Left ventricle myocardium inferior (tissue), 1 donor: ENCODE results near the gene LIPC. TPM values are rescaled to one million over a fixed set of nuclear protein-coding genes. Genes with fewer than 3 reads are reported as not detected.

Source experiments
- DNase-seq: peaks from one replicate; pipeline ENCODE4 v3.0.0-alpha.2; 2020
- H3K27ac ChIP-seq: fragments of 200-600 bp; replicated peaks from 2 replicates; pipeline ENCODE4 v1.8.0; 2021
- H3K27me3 ChIP-seq: fragments of 200-600 bp; 2 replicates; pipeline ENCODE4 v1.8.0; 2021; ENCODE audit warnings: low read depth
- H3K36me3 ChIP-seq: fragments of 200-600 bp; 2 replicates; pipeline ENCODE4 v1.8.0; 2021
- H3K4me1 ChIP-seq: fragments of 200-600 bp; 2 replicates; pipeline ENCODE4 v1.8.0; 2021
- H3K4me3 ChIP-seq: fragments of 200-600 bp; 2 replicates; pipeline ENCODE4 v1.8.0; 2021; ENCODE audit warnings: mild to moderate bottlenecking, moderate library complexity
- H3K9me3 ChIP-seq: fragments of 200-600 bp; replicated peaks from 2 replicates; pipeline ENCODE4 v1.8.0; 2021
- CTCF ChIP-seq: fragments of 200-600 bp; IDR thresholded peaks from 2 replicates; pipeline ENCODE4 v1.8.0; 2021; ENCODE audit warnings: antibody characterized with exemption, mild to moderate bottlenecking, borderline replicate concordance
- intact Hi-C: fragments of 100-400 bp; cut with micrococcal nuclease; formaldehyde crosslinking; loops from one replicate; pipeline ENCODE4 v1.11.0; 2022
- total RNA-seq: library from RNA; stranded (reverse); fragmentation: NEBNext Ultra II Directional; extraction: Animal tissue kit (Norgen Biotek cat#: 25700); gene quantifications from one replicate; pipeline ENCODE4 v1.2.1, GENCODE V29; 2021
- donor health status: DM: no; HTN: yes; CAD: no; lungs with severe emphysema.

Gene LIPC
- total RNA-seq, 1 donor from 2014 or later = 1.5 TPM

GRCh38 chr15:58446521-58446920, 14.7 kb downstream of the LIPC start:
- Histone ChIP-seq H3K9me3 (no peaks in the 10 kb centered on the region), H3K36me3 (no peaks in the 10 kb centered on the region), H3K4me3 (no peak overlapping the region), H3K27me3 (no peaks in the 10 kb centered on the region), H3K4me1 (peaks cover 29% of the 10 kb centered on the region), H3K27ac (no peak overlapping the region)
- intact Hi-C loops = no loop called here
- DNase-seq = no peak
- no peak for TF ChIP-seq CTCF

GRCh38 chr15:58447271-58448010, 15.7 kb downstream of the LIPC start:
- H3K27ac ChIP-seq = no peak overlapping the region

DNA sequence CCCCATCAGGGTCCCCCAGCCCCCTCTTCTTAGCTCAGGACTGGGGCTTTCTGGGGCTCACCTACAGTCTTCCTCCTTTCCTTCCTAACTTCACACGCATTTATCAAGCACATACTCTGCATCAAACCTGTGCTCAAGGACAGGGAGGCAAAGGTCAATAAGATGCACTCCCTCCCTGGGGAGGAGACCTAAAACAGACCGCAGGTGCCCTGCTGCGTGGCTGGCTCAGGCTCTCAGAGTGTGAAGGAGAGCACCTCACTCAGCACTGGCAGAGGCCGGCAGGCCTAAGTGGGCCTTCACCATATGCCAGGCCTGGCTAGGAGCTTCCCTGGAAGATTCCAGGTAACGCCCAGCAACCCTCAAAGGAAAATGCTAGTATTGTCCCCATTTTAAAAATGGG, 16.5 kb downstream of the LIPC start:
- DNase-seq = no peak
- Histone ChIP-seq H3K4me1 (peaks cover 16% of the 10 kb centered on the region), H3K27ac (no peak overlapping the region), H3K9me3 (no peaks in the 10 kb centered on the region), H3K27me3 (no peaks in the 10 kb centered on the region), H3K36me3 (no peaks in the 10 kb centered on the region), H3K4me3 (no peak overlapping the region)
- no peak for TF ChIP-seq CTCF
- intact Hi-C loops = no loop called here

More at GRCh38 chr15:58447271-58448010, 15.7 kb downstream of the LIPC start:
- no peak for DNase-seq
- no peak for TF ChIP-seq CTCF
- no peaks in the 10 kb centered on the region for H3K9me3 ChIP-seq
- H3K36me3 ChIP-seq = no peaks in the 10 kb centered on the region
- H3K27me3 ChIP-seq = no peaks in the 10 kb centered on the region
- H3K4me1 ChIP-seq = peaks cover 20% of the 10 kb centered on the region
- intact Hi-C loops = no loop called here
- H3K4me3 ChIP-seq = no peak overlapping the region

- peaks cover 16% of the 10 kb centered on the region for H3K4me1 ChIP-seq
- intact Hi-C loops = no loop called here
- H3K9me3 ChIP-seq = no peaks in the 10 kb centered on the region
- H3K4me3 ChIP-seq = no peak overlapping the region
- no peak for DNase-seq
- H3K36me3 ChIP-seq = no peaks in the 10 kb centered on the region
- no peak for TF ChIP-seq CTCF
- H3K27me3 ChIP-seq = no peaks in the 10 kb centered on the region
- H3K27ac ChIP-seq = no peak overlapping the region
Measured at GRCh38 chr15:58448906-58449305, 17.1 kb downstream of the LIPC start.

GRCh38 chr15:58451826-58452225, 20.0 kb downstream of the LIPC start:
- intact Hi-C loops = no loop called here
- H3K4me1 ChIP-seq = peaks cover 26% of the 10 kb centered on the region
- TF ChIP-seq CTCF = no peak
- no peaks in the 10 kb centered on the region for H3K9me3 ChIP-seq
- no peak for DNase-seq
- no peaks in the 10 kb centered on the region for H3K27me3 ChIP-seq
- no peak overlapping the region for H3K4me3 ChIP-seq
- no peaks in the 10 kb centered on the region for H3K36me3 ChIP-seq
- no peak overlapping the region for H3K27ac ChIP-seq
